Measurements from ENCODE around the gene CHD9NB.

Gene CHD9NB

GRCh38 chr16:53052519-53053501 lies at the start of gene CHD9NB:
Gene CHD9NB (minus strand): TSS chr16:53052897. CDS start chr16:53044158, 8,739 bp downstream.
- DNase-seq, result peak; percentile 13 to 39

DNA sequence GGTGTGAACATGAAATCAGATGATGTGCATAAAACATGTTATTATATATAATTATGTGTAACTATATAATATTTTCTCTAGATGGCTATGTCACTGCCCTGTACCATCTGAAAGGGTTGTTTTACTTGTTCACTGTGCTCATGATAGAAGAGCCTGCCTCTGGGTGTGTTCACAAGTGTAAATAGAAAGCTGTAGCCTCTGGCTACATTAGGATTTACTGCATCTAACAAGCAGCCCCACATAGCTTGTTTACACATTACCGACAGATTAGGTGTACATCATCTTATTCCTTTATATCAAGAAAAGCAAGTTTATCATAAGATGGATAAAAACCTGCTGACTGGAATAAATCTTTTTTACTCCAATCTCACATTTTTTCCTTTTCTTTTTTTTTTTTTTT lies 48.2 kb upstream of the CHD9NB start:
- DNase-seq, result no peak

- DNase-seq, result no peak
Measured at GRCh38 chr16:53100131-53100748, 47.5 kb upstream of the CHD9NB start.

DNA sequence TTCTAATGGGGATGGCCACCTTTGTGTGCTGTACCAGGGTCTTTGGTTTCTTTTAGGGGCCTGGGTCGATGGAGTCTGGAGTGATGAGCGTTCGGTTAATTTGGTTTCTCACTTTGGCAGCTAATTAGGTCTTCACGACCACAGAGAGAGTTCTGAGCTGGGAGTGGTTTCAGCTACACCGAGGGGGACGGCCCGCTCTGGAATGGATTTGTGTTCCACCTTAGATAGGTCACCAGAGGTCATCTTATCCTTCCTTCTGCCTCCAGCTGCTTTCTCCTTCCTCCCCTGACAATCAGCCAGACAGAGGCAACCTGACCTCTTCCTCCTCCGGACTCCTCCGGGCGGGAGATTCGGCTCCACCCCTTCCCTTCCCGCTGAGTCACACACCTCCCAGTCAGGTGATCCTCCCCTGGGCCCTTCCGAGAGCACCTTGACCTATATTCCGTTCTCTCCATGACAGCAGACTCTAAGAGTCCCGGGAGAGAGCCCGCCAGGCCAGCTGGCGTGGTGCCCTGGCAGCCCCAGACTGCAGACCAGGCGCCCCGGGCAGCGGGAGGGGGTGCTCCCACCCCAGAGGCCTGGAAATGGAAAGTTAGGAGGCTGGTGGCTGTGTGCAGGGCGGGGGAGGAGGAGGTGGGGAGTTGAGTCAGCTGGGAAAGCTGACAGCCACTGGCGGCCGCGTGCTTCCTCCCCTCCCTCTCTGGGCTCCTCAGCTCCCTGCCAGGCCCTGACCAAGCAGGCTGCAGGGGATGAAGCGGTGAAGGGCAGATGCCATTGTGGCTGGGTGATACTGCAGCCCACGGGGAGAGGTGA lies 46.8 kb upstream of the CHD9NB start:
- DNase-seq, result peak; percentile 75 to 92

DNA sequence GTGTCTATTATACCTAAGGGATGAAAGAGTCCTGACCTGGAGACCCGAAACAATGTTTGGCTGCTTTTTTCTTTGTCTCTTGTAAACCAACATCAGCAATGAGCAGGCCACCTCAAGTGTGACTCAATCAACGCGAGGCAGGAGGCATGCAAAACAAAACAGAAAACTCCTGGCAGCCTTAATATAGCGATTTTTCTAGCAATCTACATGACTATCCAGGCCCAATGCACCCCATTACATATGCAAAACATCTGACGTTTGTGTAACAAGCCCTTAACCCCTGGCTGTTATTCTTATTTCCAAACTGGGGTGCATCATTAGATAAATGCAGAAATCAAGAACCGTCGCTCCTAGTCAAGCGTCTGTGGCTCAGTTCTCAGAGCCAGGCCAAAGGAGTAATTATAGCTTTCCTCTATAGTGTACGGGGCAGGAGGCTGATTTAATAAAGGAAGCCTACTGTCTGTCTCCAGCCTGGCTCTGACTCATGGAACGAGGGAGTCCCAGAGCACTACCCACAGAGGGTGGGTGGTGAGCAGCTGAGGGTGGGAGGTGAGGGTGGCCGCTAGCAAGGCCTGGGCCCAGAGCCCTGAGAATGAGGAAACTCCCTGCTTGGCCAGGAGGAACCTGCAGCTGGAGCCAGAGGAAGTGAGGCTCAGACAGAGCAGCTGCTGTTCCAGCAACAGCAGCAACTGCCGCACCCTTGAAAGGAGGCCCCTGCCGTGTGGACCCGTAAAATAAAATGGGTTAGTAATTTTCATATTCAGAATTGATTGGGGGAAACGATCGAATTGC lies 46.0 kb upstream of the CHD9NB start:
- DNase-seq, result peak; percentile 40 to 70

GRCh38 chr16:53097190-53097589 lies 44.5 kb upstream of the CHD9NB start:
- DNase-seq, result no peak

- DNase-seq, result peak in 1 of 2 experiments; percentile 40
Measured at GRCh38 chr16:53094013-53094630, 41.4 kb upstream of the CHD9NB start.

- peak; percentile 82 to 87 for DNase-seq
Measured at GRCh38 chr16:53093162-53093744, 40.6 kb upstream of the CHD9NB start.

DNA sequence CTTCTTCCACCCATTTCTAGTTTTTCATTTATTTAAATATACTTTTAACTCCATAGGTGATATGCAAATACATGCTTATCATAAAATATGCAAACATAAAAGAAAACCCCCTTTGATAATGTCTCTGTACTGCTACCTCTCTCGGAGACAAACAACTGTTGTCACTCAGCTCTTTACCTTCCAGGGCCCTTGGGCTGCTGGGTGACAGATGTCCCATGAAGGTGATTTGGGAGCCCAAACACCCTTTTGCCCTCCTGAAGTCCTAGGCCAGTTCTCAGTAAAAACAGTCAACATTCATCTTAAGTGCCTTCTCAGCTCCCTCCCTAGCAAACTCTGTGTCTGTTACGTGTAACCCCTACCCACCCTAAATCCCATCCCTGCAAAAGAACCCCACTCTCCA lies 39.6 kb upstream of the CHD9NB start:
- peak; percentile 79 to 85 for DNase-seq

DNA sequence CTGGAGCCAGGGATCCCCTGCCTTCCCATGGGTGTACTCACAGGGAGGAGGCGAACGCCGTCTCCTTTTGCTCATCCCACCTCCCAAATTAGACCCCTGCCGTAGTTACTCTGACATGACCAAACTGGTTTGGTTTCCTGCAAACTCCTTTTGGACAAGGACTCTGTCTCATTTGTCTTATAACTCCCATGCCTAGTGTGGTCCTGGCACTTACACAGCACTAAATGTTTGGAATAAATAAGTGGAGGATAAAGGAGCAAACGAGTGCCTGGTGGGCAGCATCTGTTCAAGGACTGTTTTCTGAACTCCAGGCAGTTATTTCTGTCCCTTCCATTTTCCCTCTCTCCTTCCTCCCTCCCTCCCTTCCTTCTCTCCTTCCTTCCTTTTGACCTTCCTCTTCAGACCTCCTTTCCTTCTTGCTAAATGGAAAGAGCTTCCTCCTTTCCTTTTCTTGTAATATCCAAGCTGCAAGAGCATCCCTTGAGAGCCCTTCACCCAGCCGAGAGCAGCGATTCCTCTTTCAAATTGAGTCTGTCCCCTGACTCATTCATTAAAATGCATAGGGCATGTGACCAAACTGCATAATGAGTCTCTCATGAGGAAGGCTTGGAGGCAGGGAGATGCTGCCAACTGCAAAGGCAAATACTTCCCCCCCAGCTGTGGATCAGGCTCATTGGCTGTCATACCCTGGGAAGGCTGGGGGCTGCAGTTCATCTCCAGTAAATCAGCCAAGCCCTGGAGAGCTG lies 38.9 kb upstream of the CHD9NB start:
- peak; percentile 98 to 99 for DNase-seq

- peak in 1 of 2 experiments; percentile 46 for DNase-seq
Measured at GRCh38 chr16:53090591-53091411, 38.1 kb upstream of the CHD9NB start.

GRCh38 chr16:53090286-53090590 lies 37.5 kb upstream of the CHD9NB start:
- DNase-seq, result no peak

- DNase-seq, result peak in 1 of 2 experiments; percentile 25
Measured at GRCh38 chr16:53089434-53090285, 37.0 kb upstream of the CHD9NB start.

- peak; percentile 91 to 97 for DNase-seq
Measured at GRCh38 chr16:53087101-53087500, 34.4 kb upstream of the CHD9NB start.

GRCh38 chr16:53085931-53086421 lies 33.3 kb upstream of the CHD9NB start:
- peak; percentile 81 to 92 for DNase-seq

- DNase-seq, result peak; percentile 93 to 94
Measured at GRCh38 chr16:53085369-53085843, 32.7 kb upstream of the CHD9NB start.

DNA sequence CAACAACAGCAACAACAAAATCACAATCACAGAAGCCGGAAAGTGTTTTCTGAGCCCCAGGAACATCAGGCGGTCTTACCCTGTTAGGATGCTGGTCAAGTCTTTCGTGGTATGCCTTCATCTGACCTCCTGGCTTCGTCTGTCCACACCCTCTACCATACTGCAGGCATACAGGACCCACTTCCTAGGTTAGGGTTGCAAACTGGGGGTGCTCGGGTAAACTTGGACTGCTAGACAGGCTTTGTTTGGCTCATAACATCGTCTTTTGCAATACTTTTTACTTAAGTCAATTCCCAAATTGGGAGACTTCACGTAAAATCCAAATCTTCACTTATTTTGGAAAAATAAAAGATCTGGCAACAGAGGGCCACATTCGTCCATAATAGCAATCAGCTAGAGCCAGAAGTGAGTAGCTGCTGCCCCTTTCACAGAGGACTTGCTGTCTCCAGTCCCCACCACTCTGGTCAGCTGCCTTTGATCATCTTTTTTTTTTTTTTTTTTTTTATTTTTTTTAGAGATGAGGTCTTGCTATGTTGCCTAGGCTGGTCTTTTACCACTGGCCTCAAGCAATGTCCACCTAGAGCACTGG lies 32.1 kb upstream of the CHD9NB start:
- DNase-seq, result no peak

- DNase-seq, result no peak
Measured at GRCh38 chr16:53084141-53084541, 31.4 kb upstream of the CHD9NB start.

Measured in NCI-H524 (cell line).